HPDE6-E6E7 (cell line): ENCODE data around the gene FBXO28.
A peak's percentile ranks its signal among the peaks of the same experiment; 100 is the strongest.

Experiments
- DNase-seq: peaks from one replicate; pipeline ENCODE4 v3.0.0; 2011; ENCODE audit warnings: missing footprints; ENCODE audit errors: extremely low spot score

The FBXO28 gene

GRCh38 chr1:224095339-224095738 is 18.6 kb upstream of the FBXO28 start:
- no peak for DNase-seq

GRCh38 chr1:224095867-224096266 is 18.0 kb upstream of the FBXO28 start:
- no peak for DNase-seq

- no peak for DNase-seq
Measured at GRCh38 chr1:224096773-224097172, 17.1 kb upstream of the FBXO28 start.

DNA sequence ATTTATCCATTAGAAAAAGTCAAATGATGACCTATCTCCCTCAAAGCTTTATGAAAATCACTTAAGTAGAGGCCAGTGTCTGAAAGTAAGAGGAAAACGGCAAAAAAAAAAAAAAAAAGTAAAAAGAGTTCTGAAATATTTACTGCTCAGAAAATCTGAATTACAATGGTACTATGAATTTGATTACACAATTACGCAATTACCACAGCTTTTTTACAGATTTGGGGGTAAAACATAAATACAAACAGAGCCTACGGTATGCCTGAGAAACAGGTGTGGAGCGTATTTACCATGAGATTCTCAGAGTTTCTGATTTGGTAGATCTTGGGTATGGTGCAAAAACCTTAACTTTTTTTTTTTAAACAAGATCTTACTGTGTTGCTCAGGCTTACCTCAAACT is 15.9 kb upstream of the FBXO28 start:
- DNase-seq: no peak

GRCh38 chr1:224106568-224107281 is 7.2 kb upstream of the FBXO28 start:
- peak; percentile 71 for DNase-seq

DNA sequence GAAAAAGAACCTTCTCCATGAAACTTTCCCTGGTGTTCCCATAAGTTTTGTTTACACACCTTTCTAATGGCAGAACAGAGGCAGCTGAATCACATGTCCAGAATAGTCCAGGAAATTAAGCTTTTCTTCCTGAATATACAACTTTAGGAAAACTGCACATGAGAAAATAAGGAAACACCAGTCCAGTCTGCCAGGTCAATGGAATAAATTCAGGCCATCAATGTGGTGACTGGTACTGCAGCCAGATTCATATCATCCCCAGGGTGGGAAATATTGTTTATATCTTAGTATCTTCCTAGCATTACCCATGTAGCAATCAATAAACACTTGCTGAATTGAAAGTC is 6.7 kb upstream of the FBXO28 start:
- no peak for DNase-seq

DNA sequence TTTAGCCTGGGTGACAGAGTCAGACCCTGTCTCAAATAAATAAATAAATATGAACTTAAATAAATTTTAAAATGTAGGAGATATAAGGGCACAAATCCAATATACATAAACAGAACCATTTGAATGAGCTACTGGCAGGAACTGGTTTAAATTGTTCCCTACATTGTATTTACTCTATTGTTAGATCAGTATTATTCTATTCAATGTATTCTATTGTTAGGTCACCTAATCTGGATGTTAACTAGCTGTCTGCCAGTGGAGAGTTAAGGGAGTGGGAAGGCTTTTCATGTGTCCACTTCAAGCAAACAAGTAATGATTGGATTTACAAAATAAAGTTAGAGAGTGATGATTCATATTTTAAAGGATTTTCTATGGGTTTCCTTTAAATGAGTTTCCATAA is 4.9 kb upstream of the FBXO28 start:
- DNase-seq: no peak

- no peak for DNase-seq
Measured at GRCh38 chr1:224109981-224110380, 3.9 kb upstream of the FBXO28 start.

GRCh38 chr1:224113005-224113404 is 906 bp upstream of the FBXO28 start:
- DNase-seq: no peak

DNA sequence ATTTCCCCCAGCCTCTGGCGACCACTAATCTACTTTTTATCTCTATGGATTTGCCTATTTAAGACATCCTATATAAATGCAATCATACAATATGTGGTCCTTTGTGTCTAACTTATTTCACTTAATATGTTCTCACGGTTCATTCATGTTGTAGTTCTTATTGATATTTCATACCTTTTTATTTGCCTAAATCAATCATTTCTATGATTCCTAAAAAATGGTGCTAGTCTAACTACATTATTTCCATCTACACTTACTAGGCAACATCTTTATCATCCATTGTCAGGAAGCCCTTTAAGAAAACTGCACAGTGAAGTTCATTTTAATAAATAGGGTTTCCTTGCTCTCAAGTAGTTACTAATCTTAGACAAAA is 380 bp upstream of the FBXO28 start:
- no peak for DNase-seq

DNA sequence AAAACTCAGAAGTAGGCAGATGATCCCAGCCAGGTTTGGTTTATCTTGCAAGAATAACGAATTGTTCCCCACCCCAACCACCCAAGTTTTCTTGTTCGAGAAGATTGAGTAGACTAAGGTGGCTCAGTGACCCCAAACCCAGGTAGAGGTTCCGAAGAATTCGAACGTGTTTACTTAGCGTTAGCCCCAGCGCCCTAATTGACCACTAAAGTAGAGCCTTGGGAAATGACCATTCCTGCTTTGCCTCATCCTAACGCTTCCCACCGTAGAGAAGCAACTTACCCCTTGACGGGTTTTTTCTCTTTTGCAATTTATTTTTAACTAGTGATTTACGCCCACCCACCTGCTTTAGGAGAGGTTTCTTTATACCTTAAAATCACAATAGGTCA is 870 bp downstream of the FBXO28 start:
- DNase-seq: no peak

DNA sequence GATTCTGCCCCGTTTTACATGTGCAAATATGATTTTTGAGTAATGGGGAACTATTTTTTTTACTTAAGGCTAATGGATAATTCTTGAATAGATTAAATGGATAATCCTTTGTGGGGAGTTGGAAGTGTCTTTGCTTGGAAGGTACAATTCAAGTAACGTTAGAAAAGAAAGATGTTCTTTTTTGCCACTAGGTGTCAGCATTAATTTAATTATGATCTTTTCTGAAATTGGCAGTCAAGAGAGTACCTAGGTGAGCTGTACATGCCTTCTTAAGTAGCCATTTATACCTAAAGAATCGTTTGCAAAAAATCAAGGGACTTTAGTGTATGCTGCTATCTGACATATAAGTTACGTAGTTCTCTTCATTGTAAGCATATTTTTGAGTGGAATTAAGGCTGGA is 2.2 kb downstream of the FBXO28 start:
- DNase-seq: no peak

DNA sequence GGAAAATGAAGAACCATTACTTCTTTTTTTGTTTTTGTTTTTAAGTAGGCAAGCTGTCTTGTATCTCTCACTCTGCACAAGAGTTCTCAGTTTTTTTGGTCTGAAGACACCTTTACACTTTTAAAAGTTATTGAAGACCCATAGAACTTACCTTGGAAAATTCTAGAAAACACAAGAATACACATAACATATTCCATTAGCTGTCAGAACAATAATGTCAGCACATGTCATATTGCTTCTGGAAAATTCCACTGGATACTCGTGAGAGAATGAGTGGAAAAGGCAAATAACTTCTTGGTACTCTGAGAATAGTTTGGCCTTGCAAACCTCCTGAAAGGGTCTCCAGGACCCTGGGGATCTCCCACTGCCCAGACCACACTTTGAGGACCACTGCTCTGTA is 4.8 kb downstream of the FBXO28 start:
- DNase-seq: no peak

DNA sequence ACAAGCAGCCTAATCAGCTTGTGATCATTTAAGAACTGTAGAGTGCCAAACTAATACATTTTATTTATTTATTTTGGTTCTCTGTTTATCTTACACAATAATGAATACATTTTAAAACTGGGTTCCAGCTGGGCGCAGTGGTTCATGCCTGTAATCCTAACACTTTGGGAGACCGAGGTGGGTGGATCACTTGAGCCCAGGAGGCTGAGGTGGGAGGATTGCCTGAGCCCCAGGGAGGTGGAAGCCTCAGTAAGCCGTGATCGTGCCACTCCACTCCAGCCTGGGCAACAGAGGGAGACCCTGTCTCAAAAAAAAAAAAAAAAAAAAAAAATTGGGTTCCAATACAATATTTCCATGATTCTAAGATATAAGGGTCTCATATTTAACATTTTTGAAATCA is 9.2 kb downstream of the FBXO28 start:
- no peak for DNase-seq

- DNase-seq: no peak
Measured at GRCh38 chr1:224124220-224124619, 10.3 kb downstream of the FBXO28 start.

DNA sequence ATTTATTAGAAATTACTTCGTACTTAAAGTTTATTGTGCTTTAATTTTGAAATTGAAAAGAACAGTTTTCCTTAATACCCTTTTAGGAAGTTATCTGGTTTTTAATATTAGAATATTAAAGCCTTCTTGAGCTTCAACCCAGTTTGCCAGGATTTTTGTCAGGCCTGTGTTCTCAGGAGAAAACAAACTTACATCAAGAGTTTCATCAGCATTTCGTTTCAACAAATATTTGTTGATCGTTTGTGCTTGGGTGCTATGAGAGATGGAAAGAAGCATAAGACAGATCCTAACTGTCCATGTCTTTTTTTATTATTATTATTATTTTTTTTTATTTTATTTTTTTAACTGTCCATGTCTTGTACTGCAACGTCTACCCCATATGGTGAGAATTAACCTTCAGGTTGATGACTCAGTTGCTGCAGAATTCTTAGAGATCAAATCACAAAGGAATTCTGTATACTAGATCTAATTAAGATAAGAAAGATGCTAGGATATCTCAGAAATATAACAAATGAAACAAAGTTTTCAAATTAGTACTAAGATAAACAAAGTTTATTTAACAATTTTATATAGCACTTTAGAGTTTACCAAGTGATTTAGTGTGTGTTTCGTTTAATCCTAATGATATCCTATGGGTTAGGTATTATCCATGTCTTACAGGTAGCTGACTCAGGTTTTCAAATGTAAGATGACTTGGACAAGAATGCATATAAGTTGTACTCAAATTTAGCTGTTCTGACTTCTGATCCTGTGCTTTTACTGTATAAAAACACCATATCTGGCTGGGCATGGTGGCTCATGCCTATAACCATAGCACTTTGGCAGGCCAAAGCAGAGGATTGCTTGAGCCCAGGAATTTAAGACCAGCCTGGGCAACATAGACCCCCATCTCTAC is 14.3 kb downstream of the FBXO28 start:
- DNase-seq: no peak

DNA sequence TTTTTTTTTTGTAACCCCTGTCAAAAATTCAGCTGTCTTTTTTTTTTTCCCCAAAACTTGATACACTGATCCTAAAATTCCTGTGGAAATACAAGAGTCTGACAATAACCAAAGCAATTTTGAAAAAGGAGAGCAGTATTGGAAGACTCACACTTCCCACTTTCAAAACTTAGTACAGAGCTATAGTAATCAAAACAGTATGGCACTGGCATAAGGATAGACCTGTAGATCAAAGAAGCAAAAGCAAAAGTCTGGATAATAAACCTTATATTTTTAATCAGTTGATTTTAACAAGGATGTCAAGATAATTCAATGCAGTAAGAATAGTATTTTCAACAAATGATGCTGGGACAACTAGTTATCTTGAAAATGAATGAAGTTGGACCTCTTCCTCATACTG is 17.3 kb downstream of the FBXO28 start:
- DNase-seq: no peak

DNA sequence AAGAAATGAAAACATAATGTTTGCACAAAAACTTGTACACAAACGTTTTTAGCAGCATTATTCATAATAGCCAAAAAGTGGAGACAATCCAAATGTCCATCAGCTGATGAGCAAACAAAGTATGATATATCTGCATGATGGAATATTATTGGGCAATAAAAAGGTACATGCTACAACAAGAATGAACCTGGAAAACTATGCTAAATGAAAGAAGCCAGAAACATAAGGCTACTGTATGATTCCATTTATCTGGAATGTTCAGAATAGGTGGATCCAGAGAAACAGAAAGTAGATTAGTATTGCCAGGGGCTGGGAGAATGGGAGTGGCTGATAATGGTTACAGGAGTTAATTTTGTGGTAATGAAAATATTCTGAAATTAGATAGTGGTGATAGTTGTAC is 19.0 kb downstream of the FBXO28 start:
- peak; percentile 41 for DNase-seq

DNA sequence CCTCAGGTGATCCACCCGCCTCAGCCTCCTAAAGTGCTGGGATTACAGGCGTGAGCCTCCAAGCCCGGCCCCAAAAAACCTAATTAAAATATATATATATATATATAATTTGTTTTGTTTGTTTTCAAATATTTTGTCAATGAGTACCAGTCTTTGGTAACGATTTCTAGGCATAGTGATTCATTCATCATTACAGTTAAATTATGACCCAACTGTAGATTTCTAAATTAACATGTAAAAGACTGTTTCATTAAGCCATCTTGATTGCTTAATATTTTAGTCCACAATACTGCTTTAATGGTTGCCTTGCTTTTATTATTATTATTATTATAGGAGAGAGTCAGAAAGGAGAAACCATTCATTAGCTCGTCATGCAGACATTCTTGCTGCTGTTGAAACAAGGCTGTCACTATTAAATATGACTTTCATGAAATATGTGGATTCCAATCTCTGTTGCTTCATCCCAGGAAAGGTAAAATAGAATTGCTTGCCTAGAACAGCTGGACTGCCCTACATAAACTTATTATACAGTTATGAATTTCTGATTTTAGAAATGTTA is 19.9 kb downstream of the FBXO28 start:
- DNase-seq: no peak

GRCh38 chr1:224137518-224137917 is 23.6 kb downstream of the FBXO28 start:
- DNase-seq: no peak

DNA sequence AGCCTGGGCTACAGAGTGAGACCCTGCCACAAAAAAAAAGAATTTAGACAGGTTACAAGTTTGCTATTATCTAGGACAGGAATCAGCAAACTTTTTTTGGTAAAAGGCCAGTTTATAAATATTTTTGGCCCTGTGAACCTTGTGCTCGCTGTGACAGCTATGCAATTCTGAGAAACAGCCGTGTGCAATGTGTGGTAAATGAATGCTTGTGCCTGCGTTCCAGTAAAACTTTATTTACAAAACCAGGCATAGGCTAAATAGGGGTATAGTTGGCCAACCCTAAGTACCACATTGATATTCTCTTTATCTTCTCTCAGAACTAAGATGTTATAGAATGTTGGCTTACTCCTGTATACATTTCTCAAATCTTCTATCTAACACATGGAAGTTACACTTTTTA is 24.3 kb downstream of the FBXO28 start:
- no peak for DNase-seq

- DNase-seq: no peak
Measured at GRCh38 chr1:224141693-224142092, 27.8 kb downstream of the FBXO28 start.

DNA sequence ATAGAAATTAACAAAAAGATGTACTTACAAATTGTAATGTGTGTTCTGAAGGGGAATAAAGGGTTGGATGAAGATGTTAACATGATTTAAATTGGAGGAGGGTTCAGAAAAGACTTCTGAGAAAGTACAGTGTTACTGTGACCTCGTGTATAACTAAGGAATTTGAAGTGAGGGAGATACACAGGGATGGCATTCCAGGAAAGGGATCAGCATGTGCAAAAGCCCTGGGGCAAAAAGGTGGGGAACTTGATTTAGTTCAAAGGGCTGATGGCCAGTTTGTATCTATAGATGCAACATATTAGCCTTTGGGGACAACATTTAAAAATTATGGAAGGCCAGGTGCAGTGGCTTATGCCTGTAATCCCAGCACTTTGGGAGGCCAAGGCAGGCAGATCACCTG is 35.8 kb downstream of the FBXO28 start:
- DNase-seq: no peak
